Purkinje cell (primary cell): ENCODE measurements around the gene POLDIP2. TPM values are rescaled to one million over a fixed set of nuclear protein-coding genes. Genes with fewer than 3 reads are reported as not detected.

ENCODE experiments used
- polyA plus RNA-seq: library from polyadenylated mRNA; unstranded; fragments of >200 nt; fragmentation: Nextera tagmentation; gene quantifications from 2 replicates; pipeline ENCODE4 v1.2.1, GENCODE V29; 2014

POLDIP2 gene, protein sequence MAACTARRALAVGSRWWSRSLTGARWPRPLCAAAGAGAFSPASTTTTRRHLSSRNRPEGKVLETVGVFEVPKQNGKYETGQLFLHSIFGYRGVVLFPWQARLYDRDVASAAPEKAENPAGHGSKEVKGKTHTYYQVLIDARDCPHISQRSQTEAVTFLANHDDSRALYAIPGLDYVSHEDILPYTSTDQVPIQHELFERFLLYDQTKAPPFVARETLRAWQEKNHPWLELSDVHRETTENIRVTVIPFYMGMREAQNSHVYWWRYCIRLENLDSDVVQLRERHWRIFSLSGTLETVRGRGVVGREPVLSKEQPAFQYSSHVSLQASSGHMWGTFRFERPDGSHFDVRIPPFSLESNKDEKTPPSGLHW
- 15.2 and 17.8 TPM in 2 replicates for polyA plus RNA-seq

DNA sequence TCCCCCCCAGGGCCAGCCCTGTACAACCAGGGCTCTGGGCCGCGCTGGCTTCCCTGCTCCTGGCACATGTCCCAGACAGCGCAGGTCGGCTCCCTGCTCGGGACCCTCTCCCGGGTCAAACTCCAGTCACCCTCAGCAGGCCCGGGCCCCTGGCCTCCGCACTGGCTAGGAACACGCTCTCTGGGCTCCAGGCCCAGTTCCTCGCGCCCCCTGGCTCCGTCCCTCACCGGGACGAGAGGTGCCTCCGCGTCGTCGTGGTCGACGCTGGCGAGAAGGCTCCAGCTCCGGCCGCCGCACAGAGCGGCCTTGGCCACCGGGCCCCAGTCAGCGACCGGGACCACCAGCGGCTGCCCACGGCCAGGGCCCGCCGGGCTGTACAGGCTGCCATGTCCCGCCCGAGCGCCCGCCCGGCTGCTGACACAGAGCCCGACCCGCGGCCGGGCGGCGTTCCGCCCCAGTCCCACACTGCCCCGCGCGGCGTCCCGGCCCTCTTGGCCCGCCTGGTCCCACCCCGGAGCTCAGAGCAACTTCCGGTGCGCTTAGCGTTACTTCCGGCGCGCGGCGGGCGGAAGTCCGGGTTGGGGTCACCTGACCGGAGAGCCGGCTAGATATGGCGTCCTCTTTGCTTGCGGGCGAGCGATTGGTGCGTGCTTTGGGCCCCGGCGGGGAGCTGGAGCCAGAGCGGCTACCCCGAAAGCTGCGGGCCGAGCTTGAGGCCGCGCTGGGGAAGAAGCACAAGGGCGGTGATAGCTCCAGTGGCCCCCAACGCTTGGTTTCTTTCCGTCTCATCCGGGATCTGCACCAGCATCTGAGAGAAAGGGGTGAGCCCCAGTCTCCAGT lies at the start of gene POLDIP2:
POLDIP2 (minus strand) TSS at position 467 of the 840 bp plus-strand sequence; CDS start at position 388, 79 bp downstream.

DNA sequence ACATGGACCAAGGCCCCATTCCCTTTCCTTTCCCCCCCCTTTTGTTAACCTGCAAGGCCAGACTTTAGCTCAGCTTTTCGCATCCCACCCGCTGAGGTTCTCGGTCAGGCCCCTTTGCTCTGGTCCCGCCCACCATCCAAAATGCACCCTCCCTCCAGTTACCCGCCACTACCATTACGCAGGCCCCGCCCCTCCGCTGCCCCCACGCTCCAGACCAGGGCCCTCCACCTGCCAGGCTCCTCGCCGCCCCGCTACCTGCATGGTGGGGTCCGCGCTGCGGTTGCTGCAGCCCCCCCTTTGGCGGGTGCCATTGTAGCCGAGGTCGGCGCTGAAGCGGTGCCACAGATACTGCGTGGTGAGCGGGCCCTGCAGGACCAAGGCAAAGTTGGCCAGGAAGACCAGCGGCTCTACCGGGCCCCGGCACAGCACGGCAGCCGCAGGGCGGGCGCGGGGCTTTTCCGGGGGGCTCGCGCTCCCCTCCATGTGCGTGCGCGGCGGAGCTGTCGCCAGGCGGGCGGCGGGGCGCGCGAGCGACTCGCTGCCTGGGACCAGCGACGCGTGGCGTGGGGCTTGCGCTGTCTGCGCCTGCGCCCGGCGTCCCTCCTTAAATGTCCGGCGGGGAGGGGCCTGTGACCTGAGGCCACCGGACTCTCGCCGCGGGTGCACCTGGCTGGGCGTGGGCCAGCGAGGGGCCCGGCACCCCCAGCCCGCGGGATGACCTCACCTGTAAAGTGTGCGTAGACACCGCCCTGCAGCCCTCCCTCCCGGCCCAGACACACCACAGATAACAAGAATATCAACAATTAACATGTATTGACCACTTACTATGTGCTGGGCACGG lies 48.5 kb upstream of the POLDIP2 start, which contains the start of gene SLC46A1:
SLC46A1 (minus strand) TSS at position 581 of the 841 bp plus-strand sequence; CDS start at position 483, 98 bp downstream.

DNA sequence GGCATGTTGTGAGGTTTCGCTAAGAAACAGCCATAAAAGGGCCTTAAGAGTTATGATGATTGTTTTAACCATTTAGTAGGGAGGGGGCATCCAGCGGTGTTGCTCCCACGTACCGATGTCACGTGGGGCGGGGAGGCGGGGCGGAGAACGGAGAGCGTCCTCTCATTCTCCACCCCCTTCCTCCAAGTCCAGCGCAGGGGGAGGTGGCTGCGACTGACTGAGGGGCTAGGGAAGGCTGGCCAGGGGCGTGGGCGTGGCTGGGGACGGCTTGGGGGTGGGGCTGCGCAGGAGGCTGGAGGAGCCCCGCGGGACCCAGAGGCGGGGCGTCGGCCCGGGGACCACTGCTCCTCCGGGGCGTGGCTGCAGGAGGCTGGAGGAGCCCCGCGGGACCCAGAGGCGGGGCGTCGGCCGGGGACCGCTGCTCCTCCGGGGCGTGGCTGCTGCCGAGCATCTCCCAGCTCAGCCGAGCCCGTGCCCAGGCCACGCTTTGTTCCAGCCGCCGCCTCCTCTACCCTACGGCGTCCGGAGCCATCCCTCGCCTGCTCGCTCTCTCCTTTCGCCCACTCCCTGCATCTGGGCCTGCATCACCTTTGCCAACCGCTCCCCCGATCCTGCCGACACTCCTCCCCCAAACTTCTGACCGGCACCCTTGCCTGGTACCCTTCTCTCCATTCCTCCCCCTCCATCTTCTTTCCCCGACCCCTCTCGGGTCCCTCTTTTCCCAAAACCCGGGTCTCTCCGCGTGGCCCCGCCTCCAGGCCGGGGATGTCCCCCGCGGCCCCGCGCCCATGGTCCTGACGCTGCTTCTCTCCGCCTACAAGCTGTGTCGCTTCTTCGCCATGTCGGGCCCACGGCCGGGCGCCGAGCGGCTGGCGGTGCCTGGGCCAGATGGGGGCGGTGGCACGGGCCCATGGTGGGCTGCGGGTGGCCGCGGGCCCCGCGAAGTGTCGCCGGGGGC lies 14.2 kb upstream of the POLDIP2 start, which contains the start of gene SARM1:
SARM1 (plus strand) TSS at position 450 of the 958 bp plus-strand sequence; CDS start at position 789, 339 bp downstream.

DNA sequence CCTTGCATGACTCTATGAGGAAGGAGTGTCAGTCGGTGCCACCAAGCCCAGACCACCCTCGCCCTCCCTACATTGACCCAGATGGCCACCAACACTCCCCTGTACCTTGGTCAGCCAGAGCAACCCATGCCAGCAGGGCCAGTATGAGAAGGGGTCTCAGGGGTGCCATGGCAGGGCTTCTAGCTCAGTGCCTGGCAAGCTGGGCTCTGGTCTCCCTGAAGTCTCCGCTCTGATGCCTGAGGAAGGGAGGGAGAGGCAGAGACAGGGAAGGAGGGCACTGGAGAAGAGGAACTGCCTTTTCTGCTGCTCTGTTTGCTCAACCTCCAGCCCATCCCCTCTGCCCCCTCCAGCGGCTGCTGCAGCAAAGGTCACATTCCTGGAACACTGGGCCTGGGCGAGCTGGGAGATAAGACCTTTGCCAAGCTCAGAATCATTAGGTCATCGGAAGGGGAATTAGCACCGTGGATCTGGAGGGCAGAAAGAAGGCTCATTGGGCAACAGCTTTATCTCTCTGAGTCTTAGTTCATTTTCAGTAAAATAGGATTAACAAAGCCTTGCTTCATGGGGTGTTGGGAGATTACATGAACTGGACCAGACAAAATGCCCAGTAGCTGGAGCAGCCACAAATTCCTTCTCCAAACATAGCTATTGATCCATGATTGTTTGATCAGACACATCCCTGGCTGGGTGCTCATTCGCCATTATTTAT lies 12.9 kb upstream of the POLDIP2 start, which contains the start of gene VTN:
VTN (minus strand) TSS at position 273 of the 709 bp plus-strand sequence; CDS start at position 169, 104 bp downstream.

DNA sequence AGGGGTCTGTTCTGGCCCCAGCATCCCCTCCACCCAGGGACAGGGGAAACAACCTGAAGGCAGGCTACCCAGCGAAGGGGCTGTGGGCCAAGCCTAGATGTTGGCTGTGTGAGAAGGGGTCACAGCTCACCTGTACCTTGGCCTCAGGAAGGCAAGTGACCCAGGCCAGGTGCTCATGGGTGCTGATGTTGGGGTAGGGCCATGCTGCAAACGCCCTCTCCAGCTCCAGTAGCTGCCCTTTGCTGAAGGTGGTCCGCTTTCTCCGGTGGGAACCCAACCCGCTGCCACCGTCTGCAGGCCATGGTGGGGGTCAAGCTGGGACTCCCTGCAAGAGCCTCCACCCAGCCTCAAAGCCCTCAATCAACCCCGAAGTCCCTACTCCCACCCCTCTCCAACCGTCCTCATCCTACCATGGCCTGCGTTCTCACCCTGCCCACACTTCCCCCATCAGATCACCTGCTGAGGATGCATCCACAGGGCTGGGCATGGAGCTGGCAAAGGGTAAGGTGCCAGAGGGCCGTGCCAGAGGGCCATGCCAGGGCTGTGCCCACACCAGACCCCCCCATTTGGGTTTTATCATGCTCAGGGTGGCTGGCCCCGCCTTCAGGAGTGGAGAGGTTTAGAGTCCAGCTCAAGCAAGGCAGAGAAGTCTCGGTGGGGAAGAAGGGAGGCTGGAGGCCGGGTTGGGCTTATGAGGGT lies 7.5 kb upstream of the POLDIP2 start, which contains the start of gene SEBOX:
SEBOX (minus strand) TSS at position 535 of the 699 bp plus-strand sequence; CDS start at position 487, 48 bp downstream.

DNA sequence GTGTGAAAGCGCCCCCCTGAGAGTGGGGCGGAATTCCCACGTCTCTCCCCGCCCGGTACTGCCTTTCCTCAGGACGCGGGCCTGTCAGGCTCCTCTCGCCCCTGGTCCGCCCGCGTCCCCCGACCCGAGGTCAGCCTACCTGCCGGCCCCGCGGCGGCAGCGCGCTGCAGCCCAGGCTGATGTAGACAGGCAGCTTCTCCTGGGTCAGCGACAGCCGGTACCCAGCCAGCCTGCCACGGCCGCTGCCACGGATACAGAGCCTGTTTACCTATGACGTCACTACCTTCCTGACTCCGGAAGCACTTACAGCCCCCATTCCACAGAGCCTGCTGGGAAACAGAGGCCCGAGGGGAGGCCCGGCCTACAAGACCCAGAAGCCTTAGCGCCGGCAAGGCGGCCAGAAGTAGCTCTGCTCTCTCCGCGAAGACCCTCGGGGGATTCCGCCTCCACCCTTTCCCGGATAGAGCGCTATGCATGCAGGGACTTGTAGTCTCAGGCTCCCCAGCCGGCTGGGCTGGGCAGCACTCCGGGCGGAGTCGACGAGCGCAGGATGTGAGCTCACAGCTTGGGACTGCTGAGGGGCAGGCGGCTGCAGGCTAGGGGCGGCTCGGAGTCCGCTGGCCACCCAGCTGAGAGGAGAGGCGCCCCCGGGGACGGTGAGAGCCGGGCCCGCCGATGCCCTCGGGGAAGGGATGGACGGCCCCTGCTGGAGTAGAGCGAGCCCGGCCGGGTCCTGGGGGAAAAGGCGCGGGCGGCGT lies 21.9 kb downstream of the POLDIP2 start, which contains the start of the genes IFT20 and TNFAIP1:
IFT20 (minus strand) TSS at position 272 of the 758 bp plus-strand sequence. CDS start 3,487 bp downstream, outside the sequence.
TNFAIP1 (plus strand) TSS at position 561 of the 758 bp plus-strand sequence. CDS start 3,761 bp downstream, outside the sequence.

DNA sequence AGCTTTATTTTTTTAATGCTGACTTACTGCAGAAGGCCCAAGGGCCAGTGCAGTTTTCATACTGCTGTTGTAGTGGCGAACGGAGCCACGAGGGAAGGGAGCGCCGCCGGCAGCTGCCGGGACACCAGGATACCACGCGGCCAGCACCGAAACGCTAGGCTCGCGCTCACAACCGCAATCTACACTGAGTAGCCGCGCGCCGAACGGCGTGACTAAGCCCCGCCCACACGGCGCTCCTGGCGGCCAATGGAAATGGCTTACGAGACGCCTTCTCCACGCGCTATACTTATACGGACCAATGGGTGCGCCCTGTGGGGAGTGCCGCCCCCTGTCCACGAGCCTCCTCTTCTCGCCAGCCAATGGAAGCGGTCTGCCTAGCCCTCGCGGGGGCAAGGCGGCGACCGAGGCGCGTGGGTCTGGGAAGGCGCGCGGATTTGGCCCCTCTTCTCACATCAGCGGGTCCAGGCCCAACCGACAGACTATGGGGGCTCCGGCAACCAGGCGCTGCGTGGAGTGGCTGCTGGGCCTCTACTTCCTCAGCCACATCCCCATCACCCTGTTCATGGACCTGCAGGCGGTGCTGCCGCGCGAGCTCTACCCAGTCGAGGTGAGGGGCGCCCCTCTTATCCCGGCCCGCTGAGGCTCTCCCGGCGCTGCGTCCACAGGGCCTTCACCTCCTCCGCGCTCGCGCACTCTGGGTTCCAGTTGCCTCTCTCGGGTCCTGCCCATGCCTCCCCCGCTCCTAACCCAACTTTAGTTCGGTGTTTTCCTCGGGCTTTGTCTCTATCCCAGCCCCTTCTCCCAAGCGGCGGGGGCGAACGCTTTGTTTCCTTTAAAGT lies 38.3 kb downstream of the POLDIP2 start, which contains the start of gene TMEM97:
TMEM97 (plus strand) TSS at position 442 of the 839 bp plus-strand sequence; CDS start at position 482, 40 bp downstream.

Other genes starting within 250 kb of the POLDIP2 start
- 27.8 and 29.2 TPM in 2 replicates for gene TMEM97, start 38.3 kb downstream of the POLDIP2 start, polyA plus RNA-seq
- 58.0 and 84.5 TPM in 2 replicates for gene IFT20, start 22.1 kb downstream of the POLDIP2 start, polyA plus RNA-seq
- gene TNFAIP1, start 21.8 kb downstream of the POLDIP2 start, polyA plus RNA-seq, result 9.6 and 14.1 TPM in 2 replicates
- not detected in 2 replicates for gene SEBOX, start 7.7 kb upstream of the POLDIP2 start, polyA plus RNA-seq
- not detected in 2 replicates for gene VTN, start 12.8 kb upstream of the POLDIP2 start, polyA plus RNA-seq
- gene SARM1, start 14.2 kb upstream of the POLDIP2 start, polyA plus RNA-seq, result 0.22 and 3.2 TPM in 2 replicates
- 6.7 and 17.2 TPM in 2 replicates for gene SLC46A1, start 48.7 kb upstream of the POLDIP2 start, polyA plus RNA-seq
- gene SLC13A2, start 116.1 kb upstream of the POLDIP2 start, polyA plus RNA-seq, result not detected in 2 replicates
- gene FOXN1, start 148.8 kb upstream of the POLDIP2 start, polyA plus RNA-seq, result not detected in 2 replicates
- gene UNC119, start 195.1 kb upstream of the POLDIP2 start, polyA plus RNA-seq, result 12.3 and 30.0 TPM in 2 replicates
- gene PIGS, start 214.0 kb upstream of the POLDIP2 start, polyA plus RNA-seq, result 60.9 and 88.9 TPM in 2 replicates
- gene ALDOC, start 219.4 kb upstream of the POLDIP2 start, polyA plus RNA-seq, result 19,909 and 22,599 TPM in 2 replicates
- 202 and 262 TPM in 2 replicates for gene SPAG5, start 241.5 kb upstream of the POLDIP2 start, polyA plus RNA-seq